HG02884 (cell line): ENCODE measurements around the gene FOXM1.

ENCODE experiments used
- ATAC-seq: cut with Tn5 transposase; IDR thresholded peaks from one replicate; pipeline ENCODE4 v1.9.1; 2021; ENCODE audit warnings: mild to moderate bottlenecking, moderate library complexity; ENCODE audit not compliant: unreplicated experiment

Gene FOXM1

DNA sequence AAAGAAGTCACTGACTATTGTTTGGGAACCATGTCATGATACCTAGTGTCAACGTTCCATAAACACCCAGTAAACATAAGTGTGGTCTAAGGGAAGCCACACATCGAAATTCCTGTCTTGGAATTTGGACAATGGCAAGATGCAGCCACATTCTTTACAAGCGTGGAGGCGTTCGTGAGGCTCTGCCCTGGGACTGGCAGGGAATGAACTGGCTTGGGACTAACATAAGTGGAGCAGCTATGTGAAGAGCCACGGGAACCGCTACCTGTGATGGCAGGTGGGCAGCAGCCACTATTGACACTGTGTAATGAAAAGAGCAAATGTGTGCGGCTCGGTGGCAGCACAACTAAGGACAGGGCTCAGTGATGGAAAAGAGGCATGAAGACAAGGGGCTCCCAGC, 32.2 kb downstream of the FOXM1 start:
- ATAC-seq = no peak

DNA sequence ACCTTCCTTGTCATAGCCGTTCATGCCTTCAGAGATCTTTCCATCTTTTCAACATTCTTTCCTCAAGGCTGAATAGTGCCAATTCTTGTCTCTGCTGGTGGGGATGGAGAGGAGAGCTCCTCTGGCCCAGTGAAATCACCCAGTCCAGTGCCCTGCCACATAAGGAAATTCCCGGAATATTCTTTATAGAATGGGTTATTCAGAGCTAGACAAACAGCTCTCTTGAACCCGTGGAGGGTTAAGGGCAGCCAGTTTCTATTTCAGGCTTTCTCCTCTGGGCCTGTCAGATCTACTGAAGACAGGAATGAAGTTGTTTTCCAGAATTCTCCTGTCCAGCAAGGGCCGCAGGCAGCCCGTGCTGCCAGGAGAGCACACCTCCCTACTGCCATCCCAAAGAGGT, 34.0 kb downstream of the FOXM1 start:
- no peak for ATAC-seq

DNA sequence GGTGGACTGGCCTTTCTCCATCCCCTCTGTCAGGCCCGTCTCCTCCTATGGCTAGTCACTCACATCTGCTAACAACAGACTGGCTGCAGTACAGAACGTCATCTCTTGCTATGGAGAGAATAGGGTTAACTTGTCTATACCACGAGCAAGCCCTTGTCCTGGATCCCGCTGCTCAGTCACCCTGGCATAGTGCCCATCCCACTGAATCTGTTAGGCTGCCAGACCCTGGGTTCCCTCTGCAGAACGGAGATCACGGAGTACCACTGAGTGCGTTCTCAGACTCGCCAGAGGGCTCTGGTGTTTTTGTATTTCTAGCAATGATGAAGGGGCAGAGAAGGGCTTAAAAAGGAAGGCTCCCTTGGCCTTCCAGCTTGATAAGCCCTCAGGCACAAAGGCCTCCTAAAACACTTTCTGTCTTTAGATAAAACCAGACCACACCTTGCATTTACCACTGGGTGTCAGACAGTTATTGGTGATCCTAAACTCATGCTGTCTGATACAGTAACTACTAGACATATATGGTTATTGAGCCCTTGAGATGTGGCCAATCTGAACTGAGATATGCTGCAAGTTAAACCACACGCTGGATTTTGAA, 35.8 kb downstream of the FOXM1 start:
- no peak for ATAC-seq

DNA sequence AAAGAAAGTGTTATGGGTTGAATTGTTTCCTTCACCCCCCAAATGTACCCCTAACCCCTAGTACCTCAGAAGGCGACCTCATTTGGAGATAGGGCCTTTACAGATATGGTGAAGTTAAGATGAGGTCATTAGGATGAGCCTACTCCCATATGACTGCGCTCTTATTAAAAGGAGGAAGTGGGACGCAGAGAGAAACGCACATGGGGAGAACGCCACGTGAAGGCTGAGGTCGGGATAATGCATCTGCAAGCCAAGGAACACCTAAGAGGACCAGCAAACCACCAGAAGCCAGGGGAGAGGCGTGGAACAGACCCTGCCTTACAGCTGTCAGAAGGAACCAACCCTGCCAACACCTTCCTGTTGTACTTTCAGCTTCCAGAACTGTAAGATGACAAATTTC, 40.4 kb downstream of the FOXM1 start:
- ATAC-seq = no peak

DNA sequence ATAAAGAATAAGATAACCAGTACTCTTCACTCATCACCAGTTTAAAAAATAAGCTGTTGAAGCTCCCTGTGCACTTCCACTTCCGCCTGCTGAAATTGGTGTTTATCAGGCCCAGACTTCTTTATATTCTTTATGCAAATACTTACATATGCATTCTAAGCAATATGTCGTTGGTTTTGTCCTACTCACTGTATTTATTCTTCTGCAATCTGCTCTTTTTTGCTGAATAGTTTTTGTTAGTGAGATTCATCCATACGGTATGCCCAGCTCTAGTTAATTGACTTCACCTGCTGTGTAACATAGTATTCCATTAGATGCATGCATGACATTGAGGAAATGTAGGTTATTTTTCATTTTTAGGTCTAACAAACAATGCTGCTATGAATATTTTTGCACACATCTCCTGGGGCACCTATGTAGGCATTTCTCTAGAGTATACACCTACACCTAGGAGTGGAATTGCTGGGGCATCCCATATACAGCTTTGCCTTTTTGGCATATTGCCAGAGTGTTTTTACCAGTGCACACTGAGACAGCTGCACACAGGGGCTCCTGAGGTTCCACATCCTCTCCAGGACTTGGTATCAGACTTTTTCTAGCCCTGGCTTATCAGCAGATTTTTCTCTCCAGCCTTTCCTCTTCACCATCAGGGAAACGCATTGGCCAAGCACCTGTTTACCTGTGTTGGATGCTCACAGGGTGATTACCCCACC, 41.1 kb downstream of the FOXM1 start:
- ATAC-seq = no peak

DNA sequence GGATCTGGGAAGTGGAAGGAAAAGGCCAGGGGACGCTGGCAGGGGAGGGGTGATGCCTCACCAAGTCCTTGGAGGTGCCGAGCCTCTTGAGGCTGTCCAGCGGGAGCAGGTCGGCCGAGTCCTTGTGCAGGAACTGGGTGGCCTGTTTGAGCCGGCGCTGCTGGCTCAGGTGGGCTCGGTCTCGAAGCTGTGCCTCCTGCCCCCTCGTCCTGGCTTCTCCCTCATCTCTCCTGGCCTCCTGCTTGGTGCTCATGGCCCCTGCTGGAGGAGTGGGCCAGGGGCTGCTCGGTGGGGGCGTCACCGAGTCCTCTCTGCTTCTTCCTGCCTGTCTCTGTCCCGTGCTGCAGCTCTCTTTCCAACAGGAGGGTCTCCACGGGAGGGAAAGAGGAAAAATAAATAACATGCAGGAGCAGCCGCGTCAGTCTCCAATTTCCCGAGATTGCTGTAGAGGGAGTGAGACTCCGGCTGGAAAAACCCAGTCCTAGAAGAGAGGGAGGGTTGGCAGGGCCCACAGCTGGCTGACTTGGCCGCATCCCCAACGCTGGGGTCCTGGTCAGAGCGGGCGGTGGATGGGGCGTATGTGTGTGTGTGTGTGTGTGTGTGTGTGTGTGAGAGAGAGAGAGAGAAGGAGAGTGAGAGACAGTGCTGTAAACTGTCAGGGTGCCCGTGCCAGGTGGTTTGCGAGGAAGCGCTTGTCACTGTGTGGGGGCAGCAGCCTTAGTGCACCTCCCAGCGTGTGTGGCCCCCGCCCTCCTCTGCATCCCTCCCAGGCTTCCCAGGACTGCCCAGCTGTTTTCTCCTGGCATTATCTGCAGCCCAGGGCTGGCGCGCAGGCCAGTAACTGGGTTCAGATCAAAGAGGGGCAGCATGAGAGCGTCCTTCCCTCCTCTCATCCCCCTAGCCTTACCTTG, 42.1 kb downstream of the FOXM1 start, which contains the start of gene NRIP2:
Gene NRIP2, minus strand, starts transcription at position 455 of the 911 bp plus-strand sequence. Its CDS starts 52 bp downstream, at position 403.
- ATAC-seq = no peak

DNA sequence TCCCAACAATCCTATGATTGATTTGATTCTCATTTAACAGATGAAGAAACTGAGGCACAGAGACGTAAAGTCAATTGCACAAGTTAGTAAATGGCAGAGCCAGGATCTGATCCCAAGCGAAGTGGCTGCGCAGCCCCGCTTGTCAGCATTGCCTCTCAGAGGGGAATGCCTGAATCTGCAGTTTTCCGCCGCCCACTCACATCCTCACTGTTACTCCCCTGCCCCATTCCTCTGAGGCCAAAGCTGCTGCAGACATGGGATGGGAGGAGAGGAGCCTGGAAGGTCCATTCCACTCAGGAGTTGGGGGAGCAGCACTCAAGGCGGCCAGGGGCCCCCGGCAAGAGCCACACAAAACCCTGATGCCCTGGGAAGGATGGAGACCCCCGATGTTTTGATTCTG, 43.2 kb downstream of the FOXM1 start:
- no peak for ATAC-seq

DNA sequence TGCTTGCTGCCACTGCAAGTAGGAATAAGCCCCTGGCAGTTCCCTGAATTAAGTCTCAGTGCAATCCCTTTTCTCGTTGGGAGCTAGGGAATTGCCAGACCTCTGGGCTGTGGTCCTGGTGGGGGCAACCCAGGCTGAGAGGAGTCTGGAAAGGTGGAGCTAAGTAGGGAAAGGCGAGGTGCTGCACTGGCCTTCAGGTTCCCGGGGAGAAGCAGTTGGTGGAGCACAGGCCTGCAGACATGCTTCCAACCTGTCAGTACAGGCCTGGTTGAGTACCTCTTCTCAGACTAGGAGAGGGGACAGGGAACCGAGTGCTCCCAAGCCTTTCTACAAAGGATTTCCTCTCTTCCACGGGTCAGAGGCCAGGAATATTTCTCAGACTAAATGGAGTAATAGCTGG, 43.6 kb downstream of the FOXM1 start:
- ATAC-seq = no peak

DNA sequence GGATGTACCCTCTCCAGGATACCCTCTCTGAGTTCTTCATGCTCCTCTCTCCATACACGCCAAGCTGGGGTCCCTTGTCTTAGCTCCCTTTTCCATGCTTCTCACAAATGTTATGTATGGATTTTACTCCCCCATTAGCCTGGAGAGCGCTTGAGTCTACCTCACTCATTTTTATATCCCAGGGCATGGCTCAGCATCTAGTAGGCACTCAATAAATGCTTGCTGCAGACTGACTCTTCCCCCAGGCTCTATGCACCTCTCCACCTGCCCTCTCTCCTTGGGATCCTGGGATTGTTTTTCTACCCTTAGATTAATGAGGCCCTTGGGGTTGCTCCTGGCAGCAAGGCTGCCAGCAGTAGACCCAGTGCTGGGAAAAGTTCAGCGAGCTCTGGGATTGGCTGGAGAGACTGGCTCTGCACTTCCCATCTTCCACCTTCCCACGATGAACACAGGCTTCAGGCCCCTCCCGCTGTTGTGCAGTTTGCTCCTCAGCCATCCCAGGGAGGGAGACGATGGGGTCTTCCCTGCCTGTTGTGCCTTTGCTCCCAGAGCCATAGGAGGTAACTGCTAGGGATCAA, 44.3 kb downstream of the FOXM1 start:
- ATAC-seq = no peak

DNA sequence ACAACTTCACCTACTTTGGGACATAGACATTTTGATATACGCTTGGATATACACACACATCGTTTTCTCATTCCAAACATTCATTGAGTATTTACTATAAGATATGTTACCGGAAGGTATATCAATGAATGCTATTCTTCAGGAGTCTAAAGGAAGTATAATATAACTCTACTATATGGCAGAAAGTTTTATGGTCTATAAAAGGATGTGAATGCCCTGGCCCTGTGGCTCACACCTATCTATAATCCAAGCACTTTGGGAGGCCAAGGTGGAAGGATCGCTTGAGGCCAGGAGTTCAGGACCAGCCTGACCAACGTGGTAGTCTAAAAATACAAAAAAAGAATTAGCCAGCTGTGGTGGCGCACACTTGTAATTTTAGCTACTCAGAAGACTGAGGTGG, 47.7 kb downstream of the FOXM1 start:
- no peak for ATAC-seq

DNA sequence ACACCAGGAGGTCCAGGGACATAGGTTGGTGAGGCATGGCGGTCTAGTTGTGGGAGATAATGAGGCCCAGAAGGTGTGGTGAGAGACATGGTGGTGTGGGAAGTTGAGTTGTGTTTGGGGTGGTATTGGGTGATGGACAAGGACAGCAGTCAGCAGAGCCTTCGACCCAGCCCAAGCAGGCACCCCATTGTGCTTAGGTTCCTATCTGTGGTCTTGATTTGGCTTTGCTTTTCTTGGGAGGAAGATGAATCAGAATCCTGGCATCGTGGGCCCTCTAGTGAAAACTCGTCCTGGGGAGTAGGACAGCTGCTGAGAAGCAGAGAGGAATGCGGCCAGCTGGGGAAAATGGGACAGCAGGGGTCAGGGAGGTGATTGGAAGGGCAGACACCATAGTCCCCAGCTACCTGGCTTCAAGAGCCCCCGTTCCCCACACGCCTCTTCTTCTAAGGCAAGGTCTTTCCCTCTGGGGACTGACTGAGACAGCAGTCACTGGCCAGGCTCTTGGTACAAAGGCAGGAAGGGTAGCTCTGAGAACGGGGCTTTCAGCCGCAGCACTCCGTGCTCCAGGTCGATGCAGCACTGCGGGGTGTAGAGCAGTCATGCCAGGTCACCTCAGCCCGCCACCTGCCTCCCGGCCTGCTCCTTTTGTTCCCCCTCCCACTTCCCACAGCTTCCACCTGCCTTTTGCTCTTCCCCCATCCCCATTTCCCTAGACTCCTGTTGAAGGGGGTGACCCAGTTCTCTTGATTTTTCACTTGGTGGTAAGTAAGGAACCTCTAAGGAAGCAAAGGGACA, 50.1 kb downstream of the FOXM1 start:
- no peak for ATAC-seq

DNA sequence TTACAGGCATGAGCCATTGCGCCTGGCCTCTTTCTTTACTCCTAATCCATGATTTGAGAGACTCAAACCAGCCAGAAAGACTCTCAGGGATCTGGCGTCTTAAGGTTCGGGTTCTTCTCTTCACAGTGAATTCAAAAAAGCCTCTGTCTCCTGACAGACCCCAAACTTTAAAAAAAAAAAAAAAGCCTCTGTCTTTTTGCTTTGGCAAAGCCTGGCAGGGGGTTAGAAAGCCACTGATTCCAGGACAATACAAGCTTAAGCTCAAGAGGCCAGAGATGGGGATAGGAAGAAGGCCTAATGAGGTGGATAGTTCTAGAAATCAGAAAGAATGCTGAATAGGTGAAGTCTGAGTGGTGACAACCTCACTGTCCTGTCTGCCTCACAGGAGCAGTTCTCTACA, 50.9 kb downstream of the FOXM1 start:
- no peak for ATAC-seq

DNA sequence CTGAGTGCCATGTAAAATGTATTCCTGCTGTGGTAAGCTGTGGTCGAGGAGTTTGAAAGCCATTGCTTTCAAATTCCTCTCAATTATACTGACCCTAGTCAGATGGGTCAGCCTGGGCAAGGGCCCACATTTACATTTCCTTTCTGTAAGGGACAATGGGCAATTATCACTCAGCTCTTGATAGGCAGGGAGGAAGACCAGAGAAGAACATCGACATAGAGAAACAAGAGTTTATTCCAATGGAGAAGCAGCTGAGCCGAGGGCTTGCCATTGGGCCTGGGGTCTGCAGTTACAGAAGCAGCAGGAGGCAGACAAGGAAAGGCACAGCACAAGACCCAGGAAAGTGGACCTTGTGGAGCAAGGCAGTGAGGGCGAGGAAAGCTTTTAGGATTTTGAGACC, 51.8 kb downstream of the FOXM1 start:
- no peak for ATAC-seq

DNA sequence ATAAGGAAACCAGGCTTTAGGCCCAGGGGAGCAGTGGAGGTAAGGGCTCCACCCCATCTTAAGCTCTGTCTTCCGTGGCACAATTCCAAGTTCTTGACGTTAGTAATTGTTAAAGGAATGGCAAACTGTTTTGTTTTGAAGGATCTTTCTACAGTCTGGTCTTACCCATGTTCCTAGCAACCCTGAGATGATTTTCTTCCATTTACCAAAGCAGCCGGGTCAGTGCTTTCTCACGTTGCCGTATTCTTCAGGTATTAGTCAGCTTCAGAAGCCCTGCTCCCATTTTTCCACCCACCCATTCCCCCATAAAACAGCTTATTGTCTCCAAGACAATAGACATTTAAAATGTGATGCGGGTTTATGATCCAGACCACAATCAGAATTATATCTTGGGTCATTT, 52.4 kb downstream of the FOXM1 start:
- ATAC-seq = no peak

DNA sequence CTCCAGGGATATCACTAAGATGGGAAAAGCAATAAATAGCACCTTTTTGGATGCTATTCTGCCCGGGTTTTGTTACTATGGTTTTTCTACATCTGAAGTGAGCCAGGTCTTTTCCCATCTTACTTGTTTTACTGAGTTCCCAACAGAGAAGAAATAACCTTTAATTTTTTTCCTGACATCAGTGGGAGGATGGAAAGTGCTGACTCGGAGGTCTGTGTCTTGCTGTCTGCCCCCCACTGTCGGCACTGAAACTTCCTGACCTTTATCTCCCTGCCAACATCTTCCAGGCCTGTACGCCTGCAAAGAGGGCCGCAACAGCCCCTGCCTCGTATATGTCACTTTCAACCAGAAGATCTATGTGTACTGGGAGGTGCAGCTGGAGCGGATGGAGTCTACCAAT, 53.5 kb downstream of the FOXM1 start:
- ATAC-seq = no peak

DNA sequence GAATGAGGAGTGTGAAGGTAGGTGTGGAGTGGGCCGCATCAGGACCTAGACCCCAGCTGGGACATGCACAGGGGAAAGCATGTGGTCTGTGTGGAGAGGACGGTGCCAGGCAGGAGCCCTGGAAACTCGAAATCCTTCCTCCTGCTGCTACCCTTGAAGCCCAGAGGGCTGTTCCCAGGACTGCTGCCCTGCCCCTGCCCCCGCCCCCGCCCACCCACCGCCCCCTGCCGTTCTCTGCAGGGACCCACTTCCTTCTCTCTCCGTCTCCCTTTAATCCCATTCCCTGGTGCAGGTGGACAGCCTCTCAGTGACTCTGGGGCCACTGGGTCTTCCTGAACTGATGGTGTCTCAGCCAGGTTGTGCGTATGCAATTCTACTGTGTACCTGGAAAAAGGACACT, 56.5 kb downstream of the FOXM1 start:
- no peak for ATAC-seq

DNA sequence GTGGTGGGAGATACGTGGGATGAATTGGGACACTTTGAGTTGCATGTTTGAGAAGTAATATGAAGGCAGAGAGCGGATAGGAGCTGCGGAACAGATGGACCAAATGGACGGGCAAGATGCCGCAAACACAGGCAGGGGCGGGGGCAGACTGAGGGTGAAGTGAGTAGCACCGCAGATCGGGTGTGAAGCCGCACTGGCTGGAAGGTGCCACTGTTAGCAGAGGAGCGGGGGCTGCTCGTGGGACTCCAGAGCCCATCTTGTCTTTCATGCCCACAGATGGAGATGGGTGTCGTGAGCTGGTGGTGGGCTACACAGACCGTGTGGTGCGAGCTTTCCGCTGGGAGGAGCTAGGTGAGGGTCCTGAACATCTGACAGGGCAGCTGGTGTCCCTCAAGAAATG, 57.2 kb downstream of the FOXM1 start:
- no peak for ATAC-seq

DNA sequence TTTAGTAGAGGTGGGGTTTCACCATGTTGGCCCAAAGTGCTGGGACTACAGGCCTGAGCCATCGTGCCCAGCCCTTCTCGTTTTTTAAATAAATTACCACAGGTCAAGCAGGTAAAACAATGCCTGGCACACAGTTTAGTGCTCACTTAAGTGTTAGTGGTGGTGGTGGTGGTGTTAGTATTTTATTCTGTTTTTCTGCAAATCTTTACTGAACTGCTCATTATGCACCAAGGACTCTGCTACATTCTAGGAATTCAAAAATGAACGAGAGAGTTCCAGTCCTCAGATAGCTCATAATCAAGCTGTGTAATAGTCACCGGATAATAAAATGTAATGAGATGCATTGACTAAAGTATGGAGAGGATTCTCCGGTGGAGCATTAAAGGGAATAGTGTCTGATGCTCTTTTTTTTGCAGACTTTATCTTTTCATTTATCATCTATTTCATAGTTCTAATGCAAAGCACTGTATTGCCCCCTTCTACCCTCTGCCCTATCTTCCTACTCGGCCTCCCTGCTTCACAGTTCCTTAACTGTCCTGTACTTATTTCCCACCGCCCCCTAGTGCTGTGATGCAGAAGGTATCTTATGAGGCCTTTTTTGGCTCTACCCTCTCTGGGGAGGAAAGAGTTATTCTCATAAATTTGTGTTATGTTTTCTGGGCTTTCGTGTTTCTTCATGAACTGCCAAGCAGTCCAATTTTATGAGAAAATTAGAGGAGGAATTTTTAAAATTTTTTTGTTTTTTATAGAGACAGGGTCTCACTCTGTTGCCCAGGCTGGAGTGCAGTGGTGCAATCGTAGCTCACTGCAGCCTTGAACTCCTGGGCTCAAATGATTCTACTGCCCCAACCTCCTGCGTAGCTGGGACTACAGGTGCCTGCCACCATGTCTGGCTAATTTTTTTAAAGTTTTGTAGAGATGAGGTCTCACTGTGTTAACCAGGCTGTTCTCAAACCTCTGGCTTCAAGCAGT, 63.5 kb downstream of the FOXM1 start:
- ATAC-seq = no peak
